ENCODE measurements around the gene SLC35E1.

DNA sequence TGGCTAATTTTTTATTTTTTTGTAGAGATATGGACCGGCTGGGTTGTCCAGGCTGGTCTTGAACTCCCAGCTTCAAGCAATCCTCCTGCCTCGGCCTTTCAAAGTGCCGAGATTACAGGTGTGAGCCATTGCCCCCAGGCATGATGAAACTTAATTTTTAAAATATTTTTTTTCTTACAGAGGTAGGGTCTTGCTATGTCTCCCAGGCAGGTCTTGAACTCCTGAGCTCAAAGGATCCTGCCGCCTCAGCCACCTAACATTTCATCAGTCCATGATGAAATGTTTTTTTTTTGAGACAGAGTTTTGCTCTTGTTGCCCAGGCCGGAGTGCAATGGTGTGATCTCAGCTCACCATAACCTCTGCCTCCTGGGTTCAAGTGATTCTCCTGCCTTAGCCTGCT lies 63.7 kb downstream of the SLC35E1 start:
- TF ChIP-seq, protein P1, sequence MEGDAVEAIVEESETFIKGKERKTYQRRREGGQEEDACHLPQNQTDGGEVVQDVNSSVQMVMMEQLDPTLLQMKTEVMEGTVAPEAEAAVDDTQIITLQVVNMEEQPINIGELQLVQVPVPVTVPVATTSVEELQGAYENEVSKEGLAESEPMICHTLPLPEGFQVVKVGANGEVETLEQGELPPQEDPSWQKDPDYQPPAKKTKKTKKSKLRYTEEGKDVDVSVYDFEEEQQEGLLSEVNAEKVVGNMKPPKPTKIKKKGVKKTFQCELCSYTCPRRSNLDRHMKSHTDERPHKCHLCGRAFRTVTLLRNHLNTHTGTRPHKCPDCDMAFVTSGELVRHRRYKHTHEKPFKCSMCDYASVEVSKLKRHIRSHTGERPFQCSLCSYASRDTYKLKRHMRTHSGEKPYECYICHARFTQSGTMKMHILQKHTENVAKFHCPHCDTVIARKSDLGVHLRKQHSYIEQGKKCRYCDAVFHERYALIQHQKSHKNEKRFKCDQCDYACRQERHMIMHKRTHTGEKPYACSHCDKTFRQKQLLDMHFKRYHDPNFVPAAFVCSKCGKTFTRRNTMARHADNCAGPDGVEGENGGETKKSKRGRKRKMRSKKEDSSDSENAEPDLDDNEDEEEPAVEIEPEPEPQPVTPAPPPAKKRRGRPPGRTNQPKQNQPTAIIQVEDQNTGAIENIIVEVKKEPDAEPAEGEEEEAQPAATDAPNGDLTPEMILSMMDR (IDR thresholded peaks at IDR 0.05), result no peak
- no peak for TF ChIP-seq POLR2A (IDR thresholded peaks at IDR 0.05)
- TF ChIP-seq EP300 (IDR thresholded peaks at IDR 0.05), result no peak
